Panc1 (cell line): ENCODE data around the gene UBE2O. TPM values are rescaled to one million over a fixed set of nuclear protein-coding genes. Genes with fewer than 3 reads are reported as not detected.
A peak's percentile ranks its signal among the peaks of the same experiment; 100 is the strongest.

ENCODE experiments used
- ATAC-seq: fragments of 200-7000 bp; cut with Tn5 transposase; 2 replicates; pipeline ENCODE4 v1.9.1; 2020; ENCODE audit warnings: mild to moderate bottlenecking, moderate library complexity
- BruUV-seq: library from RNA; stranded (reverse); fragments of 400-500 nt; replicated peaks from 2 replicates; lab custom pipeline; 2021; lab: Mats Ljungman, UMichigan
- CTCF ChIA-PET: fragments of 300-600 bp; sonication (Branson Sonifier 250); formaldehyde crosslinking; loops from one replicate; lab custom pipeline; 2022; ENCODE audit warnings: antibody characterized with exemption; lab: Charles Lee
- POLR2A ChIA-PET: fragments of 300-600 bp; sonication (Branson Sonifier 250); formaldehyde crosslinking; loops from one replicate; lab custom pipeline; 2022; ENCODE audit warnings: antibody characterized with exemption; lab: Charles Lee
- DNase-seq: peaks from one replicate; pipeline ENCODE4 v3.0.0-alpha.2; 2010; ENCODE audit warnings: low read depth, low spot score
- H3K27ac ChIP-seq: 2 replicates; pipeline ENCODE4 v1.5.1; 2011; ENCODE audit warnings: mild to moderate bottlenecking, low read length, inconsistent platforms
- H3K27me3 ChIP-seq: fragments of 200-500 bp; sonication (Bioruptor generic); 2 replicates; pipeline ENCODE4 v1.6.0; 2014; ENCODE audit warnings: low read length, inconsistent platforms; ENCODE audit not compliant: control insufficient read depth, insufficient read depth
- H3K36me3 ChIP-seq: fragments of 200-500 bp; sonication (Bioruptor generic); 2 replicates; pipeline ENCODE4 v1.5.1; 2014; ENCODE audit warnings: inconsistent platforms, mild to moderate bottlenecking, low read length, moderate library complexity; ENCODE audit not compliant: control insufficient read depth, insufficient read depth
- H3K4me1 ChIP-seq: 2 replicates; pipeline ENCODE4 v1.5.1; 2011; ENCODE audit warnings: inconsistent platforms, mild to moderate bottlenecking, low read length, moderate library complexity; ENCODE audit not compliant: control insufficient read depth, insufficient read depth
- H3K4me3 ChIP-seq, 2 experiments: 2 replicates each; pipeline ENCODE4 v1.5.1; 2011 to 2012; ENCODE audit warnings: low read depth in 2 of 2, low read length in 2 of 2, mild to moderate bottlenecking in 2 of 2, inconsistent platforms in 1 of 2, moderate library complexity in 1 of 2
- H3K9me3 ChIP-seq: fragments of 200-500 bp; sonication (Bioruptor generic); 2 replicates; pipeline ENCODE4 v1.5.1; 2014; ENCODE audit warnings: low read depth, mild to moderate bottlenecking, inconsistent platforms, low read length, moderate library complexity; ENCODE audit not compliant: control insufficient read depth, insufficient read depth
- POLR2AphosphoS5 ChIP-seq: IDR thresholded peaks from 2 replicates; pipeline ENCODE4 v1.6.1; 2012; ENCODE audit warnings: mild to moderate bottlenecking, low read depth, low read length, moderate library complexity
- SIN3A ChIP-seq: IDR thresholded peaks from 2 replicates; pipeline ENCODE4 v1.6.1; 2012; ENCODE audit warnings: low read depth, mild to moderate bottlenecking, low read length, moderate library complexity, borderline replicate concordance; ENCODE audit not compliant: insufficient read depth
- TCF7L2 ChIP-seq: IDR thresholded peaks from 2 replicates; pipeline ENCODE4 v1.6.1; 2011; ENCODE audit warnings: mild to moderate bottlenecking, low read depth, low read length, inconsistent platforms
- in situ Hi-C: cut with HindIII; loops from 2 replicates; pipeline ENCODE4 v1.10.0; 2016; ENCODE audit warnings: low sequenced_read_pairs, low pct_unique_long_range_greater_than_20kb
- intact Hi-C: fragments of 100-400 bp; cut with micrococcal nuclease; formaldehyde crosslinking; loops from one replicate; pipeline ENCODE4 v1.10.0; 2022; ENCODE audit not compliant: unreplicated experiment
- total RNA-seq: library from RNA; stranded (reverse); gene quantifications from one replicate; pipeline ENCODE4 v1.2.1, GENCODE V29; 2021; ENCODE audit not compliant: unreplicated experiment
- TF ChIP-seq, protein P1 (sequence below), 2 experiments: IDR thresholded peaks; 2 replicates each; pipeline ENCODE4 v1.6.1; 2011 to 2012; ENCODE audit warnings: low read depth in 2 of 2, control low read depth in 1 of 2, low read length in 1 of 2, mild to moderate bottlenecking in 1 of 2, moderate library complexity in 1 of 2; ENCODE audit not compliant: insufficient read depth in 1 of 2
- TF ChIP-seq, protein P2 (sequence below): fragments of 450-650 bp; IDR thresholded peaks from 2 replicates; pipeline ENCODE4 v1.5.1; 2017; ENCODE audit warnings: mild to moderate bottlenecking

The UBE2O gene
- total RNA-seq, 1 experiment from 2014 or later = 47.5 TPM

DNA sequence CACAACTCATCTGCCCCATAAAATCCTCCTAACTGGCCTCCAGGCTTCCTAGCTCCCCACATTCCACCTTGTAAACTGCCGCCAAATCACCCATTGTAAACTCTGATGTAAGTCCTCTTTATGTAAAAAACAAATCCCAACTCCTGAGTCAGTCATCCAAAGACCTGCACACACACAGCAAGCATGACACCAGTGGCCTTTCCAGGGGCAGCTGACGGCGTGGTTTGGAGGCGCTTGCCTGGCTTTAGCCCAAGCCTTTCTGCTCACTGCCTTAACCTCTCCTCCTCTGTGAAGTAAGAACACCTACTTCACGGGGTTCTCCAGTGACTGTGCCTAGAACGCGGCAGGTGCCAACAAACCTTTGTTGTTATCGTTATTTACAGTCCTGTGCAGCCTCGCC lies 14.0 kb downstream of the UBE2O start:
- POLR2A ChIA-PET = interaction anchor here (0.6 kb wide), 1 partner anchor 30 kb away, joined by 4 read pairs; no protein-coding TSS in a partner anchor
- peaks cover 41% of the 10 kb centered on the region for H3K4me1 ChIP-seq
- in situ Hi-C loops (no loop called here), intact Hi-C loops (no loop called here)
- H3K9me3 ChIP-seq = no peaks in the 10 kb centered on the region
- DNase-seq (no peak), ATAC-seq (no peak)
- CTCF ChIA-PET = interaction anchor here (1.0 kb wide), 1 partner anchor 41 kb away, joined by 3 read pairs; no protein-coding TSS in a partner anchor
- no peaks in the 10 kb centered on the region for H3K27me3 ChIP-seq
- H3K27ac ChIP-seq = no peak overlapping the region
- no peaks in the 10 kb centered on the region for H3K36me3 ChIP-seq
- BruUV-seq = no TSS peak
- TF ChIP-seq POLR2AphosphoS5 (no peak), TCF7L2 (no peak), SIN3A (no peak)
- TF ChIP-seq, protein P1, sequence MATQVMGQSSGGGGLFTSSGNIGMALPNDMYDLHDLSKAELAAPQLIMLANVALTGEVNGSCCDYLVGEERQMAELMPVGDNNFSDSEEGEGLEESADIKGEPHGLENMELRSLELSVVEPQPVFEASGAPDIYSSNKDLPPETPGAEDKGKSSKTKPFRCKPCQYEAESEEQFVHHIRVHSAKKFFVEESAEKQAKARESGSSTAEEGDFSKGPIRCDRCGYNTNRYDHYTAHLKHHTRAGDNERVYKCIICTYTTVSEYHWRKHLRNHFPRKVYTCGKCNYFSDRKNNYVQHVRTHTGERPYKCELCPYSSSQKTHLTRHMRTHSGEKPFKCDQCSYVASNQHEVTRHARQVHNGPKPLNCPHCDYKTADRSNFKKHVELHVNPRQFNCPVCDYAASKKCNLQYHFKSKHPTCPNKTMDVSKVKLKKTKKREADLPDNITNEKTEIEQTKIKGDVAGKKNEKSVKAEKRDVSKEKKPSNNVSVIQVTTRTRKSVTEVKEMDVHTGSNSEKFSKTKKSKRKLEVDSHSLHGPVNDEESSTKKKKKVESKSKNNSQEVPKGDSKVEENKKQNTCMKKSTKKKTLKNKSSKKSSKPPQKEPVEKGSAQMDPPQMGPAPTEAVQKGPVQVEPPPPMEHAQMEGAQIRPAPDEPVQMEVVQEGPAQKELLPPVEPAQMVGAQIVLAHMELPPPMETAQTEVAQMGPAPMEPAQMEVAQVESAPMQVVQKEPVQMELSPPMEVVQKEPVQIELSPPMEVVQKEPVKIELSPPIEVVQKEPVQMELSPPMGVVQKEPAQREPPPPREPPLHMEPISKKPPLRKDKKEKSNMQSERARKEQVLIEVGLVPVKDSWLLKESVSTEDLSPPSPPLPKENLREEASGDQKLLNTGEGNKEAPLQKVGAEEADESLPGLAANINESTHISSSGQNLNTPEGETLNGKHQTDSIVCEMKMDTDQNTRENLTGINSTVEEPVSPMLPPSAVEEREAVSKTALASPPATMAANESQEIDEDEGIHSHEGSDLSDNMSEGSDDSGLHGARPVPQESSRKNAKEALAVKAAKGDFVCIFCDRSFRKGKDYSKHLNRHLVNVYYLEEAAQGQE (IDR thresholded peaks at IDR 0.05; ENCODE audit: insufficient read depth in 1 of 2, low read depth in 2 of 2, low read length in 1 of 2) = no peak
- TF ChIP-seq, protein P2, sequence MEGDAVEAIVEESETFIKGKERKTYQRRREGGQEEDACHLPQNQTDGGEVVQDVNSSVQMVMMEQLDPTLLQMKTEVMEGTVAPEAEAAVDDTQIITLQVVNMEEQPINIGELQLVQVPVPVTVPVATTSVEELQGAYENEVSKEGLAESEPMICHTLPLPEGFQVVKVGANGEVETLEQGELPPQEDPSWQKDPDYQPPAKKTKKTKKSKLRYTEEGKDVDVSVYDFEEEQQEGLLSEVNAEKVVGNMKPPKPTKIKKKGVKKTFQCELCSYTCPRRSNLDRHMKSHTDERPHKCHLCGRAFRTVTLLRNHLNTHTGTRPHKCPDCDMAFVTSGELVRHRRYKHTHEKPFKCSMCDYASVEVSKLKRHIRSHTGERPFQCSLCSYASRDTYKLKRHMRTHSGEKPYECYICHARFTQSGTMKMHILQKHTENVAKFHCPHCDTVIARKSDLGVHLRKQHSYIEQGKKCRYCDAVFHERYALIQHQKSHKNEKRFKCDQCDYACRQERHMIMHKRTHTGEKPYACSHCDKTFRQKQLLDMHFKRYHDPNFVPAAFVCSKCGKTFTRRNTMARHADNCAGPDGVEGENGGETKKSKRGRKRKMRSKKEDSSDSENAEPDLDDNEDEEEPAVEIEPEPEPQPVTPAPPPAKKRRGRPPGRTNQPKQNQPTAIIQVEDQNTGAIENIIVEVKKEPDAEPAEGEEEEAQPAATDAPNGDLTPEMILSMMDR = no peak
- H3K4me3 ChIP-seq = no peak overlapping the region

DNA sequence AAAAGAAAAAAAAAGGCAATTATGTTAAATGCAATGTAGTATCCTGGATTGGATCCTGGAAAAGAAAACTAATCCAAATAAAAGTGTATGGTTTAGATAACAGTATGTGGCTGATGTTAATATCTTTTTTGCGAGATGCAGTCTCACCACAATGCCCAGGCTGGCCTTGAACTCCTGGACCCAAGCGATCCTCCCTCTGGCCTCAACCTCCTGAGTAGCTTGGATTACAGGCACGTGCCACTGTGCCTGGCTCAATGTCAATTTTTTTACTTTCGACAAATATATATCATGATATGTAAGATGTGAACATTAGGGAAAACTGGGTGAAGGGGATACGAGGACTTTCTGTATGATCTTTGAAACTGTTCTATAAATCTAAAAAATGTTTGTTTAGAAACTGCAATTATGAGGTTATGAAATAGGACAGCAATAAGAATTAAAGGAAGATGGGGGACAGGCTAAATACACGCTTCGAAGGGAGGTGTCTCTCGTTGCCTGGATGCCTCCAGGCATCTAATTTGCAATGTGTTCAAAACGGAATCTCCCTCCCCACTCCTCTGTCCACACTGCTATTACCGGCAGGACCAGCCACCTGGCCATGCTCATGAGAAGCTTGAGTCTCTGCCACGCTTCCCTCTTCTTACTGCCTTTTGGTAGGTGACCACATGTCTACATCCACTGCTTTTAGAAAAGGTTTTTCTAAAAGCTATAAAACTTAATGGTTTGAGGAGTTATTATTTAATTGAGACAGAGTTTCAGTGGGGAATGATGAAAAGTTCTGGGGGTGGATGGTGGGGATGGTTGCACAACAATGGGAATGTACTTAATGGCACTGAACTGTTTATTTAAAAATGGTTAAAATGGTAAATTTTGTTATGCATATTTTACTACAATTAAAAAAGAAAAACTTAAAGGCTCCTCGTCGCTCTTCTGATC lies 15.2 kb downstream of the UBE2O start:
- POLR2A ChIA-PET = no interaction called here
- BruUV-seq = TSS peak; percentile 16
- Histone ChIP-seq H3K9me3 (no peaks in the 10 kb centered on the region), H3K4me1 (peaks cover 32% of the 10 kb centered on the region), H3K36me3 (no peaks in the 10 kb centered on the region), H3K4me3 (no peak overlapping the region), H3K27ac (no peak overlapping the region), H3K27me3 (no peaks in the 10 kb centered on the region)
- intact Hi-C loops (no loop called here), in situ Hi-C loops (no loop called here)
- CTCF ChIA-PET = interaction anchor here (0.6 kb wide), 1 partner anchor 29 kb away, joined by 3 read pairs; no protein-coding TSS in a partner anchor
- DNase-seq = no peak
- TF ChIP-seq, protein P2 = no peak
- TF ChIP-seq, protein P1 (IDR thresholded peaks at IDR 0.05; ENCODE audit: insufficient read depth in 1 of 2, low read depth in 2 of 2, low read length in 1 of 2) = no peak
- TF ChIP-seq SIN3A (no peak), POLR2AphosphoS5 (no peak), TCF7L2 (no peak)
- 0 out of 2 replicates have a peak, but pooled peaks have one; percentile 24 for ATAC-seq
